HepG2 (cell line): ENCODE measurements around the gene POLR3K.

ENCODE experiments used
- POLR2AphosphoS5 ChIP-seq: IDR thresholded peaks from 2 replicates; pipeline ENCODE4 v1.6.1; 2012; ENCODE audit warnings: low read depth, low read length
- TAF1 ChIP-seq: sonication (generic); formaldehyde crosslinking; IDR thresholded peaks from 2 replicates; pipeline ENCODE4 v1.4.0; 2020; ENCODE audit warnings: missing genetic modification reagents
- TBL1XR1 ChIP-seq: fragments of 150-350 bp; IDR thresholded peaks from 2 replicates; pipeline ENCODE4 v1.6.1; 2014; ENCODE audit warnings: borderline replicate concordance, low read length; ENCODE audit not compliant: partially characterized antibody
- TCF7L2 ChIP-seq: IDR thresholded peaks from 2 replicates; pipeline ENCODE4 v1.6.1; 2011; ENCODE audit warnings: mild to moderate bottlenecking, low read depth, low read length, moderate library complexity
- ZBTB2 ChIP-seq: sonication (generic); formaldehyde crosslinking; IDR thresholded peaks from 2 replicates; pipeline ENCODE4 v1.8.0; 2022; ENCODE audit warnings: low read depth, missing genetic modification reagents
- ZNF33A ChIP-seq: sonication (generic); formaldehyde crosslinking; IDR thresholded peaks from 2 replicates; pipeline ENCODE4 v1.5.1; 2020; ENCODE audit warnings: missing genetic modification reagents, mild to moderate bottlenecking, moderate library complexity, borderline replicate concordance
- ZSCAN9 ChIP-seq: IDR thresholded peaks from 2 replicates; pipeline ENCODE4 v1.6.1; 2016; ENCODE audit warnings: borderline replicate concordance

- TF ChIP-seq TAF1 (no peak), POLR2AphosphoS5 (no peak), ZSCAN9 (CRISPR knock-in tag) (no peak), TCF7L2 (no peak), ZNF33A (no peak), TBL1XR1 (no peak), ZBTB2 (CRISPR knock-in tag) (no peak)
Observed at GRCh38 chr16:41439-42068, 11.9 kb downstream of the POLR3K start.
